MG63 (cell line): Measurements from ENCODE around the gene ZNF626. TPM values are rescaled to one million over a fixed set of nuclear protein-coding genes. Genes with fewer than 3 reads are reported as not detected.

ENCODE experiments used
- total RNA-seq: library from RNA; depleted of rRNA; stranded (reverse); fragments of >200 nt; shearing (Covaris generic); gene quantifications from 2 replicates; pipeline ENCODE4 v1.2.3, GENCODE V29; 2014; ENCODE audit warnings: low replicate concordance; rRNA removed

ZNF626 gene
- total RNA-seq, 1 experiment from 2014 or later: 0.99 TPM

Other genes with a start within 250 kb of the ZNF626 start
- gene ZNF737, start 95.8 kb downstream of the ZNF626 start, total RNA-seq: 1.8 TPM in 1 of 2 replicates, not detected in the other
- 1.8 and 2.1 TPM in 2 replicates for gene ZNF66, start 114.7 kb upstream of the ZNF626 start, total RNA-seq